Measurements from ENCODE around the gene EPHA1. TPM values are rescaled to one million over a fixed set of nuclear protein-coding genes. Genes with fewer than 3 reads are reported as not detected.

Gene EPHA1
- total and polyA plus RNA-seq, 2 donors (not counting 1 experiment from before 2014, with no cell fraction given) = 0.39 to 0.49 TPM

GRCh38 chr7:143443153-143443552 lies 34.5 kb upstream of the EPHA1 start, which contains the start of gene TAS2R60:
Gene TAS2R60, plus strand, starts transcription at chr7:143443453. Its CDS starts 0 bp downstream, at chr7:143443453.
- no peaks in the 10 kb centered on the region for H4K20me1 ChIP-seq (ENCODE audit: control insufficient read depth, insufficient read depth, low read length, poor library complexity, severe bottlenecking)
- H3K4me3 Mint-ChIP-seq = no peak within 1 kb of the TSS
- H3K27me3 ChIP-seq (replicated peaks in 1 of 4; ENCODE audit: control extremely low read depth in 1 of 4, control insufficient read depth in 3 of 4, insufficient read depth in 4 of 4, low read length in 3 of 4) = peaks cover 0 to 11% (median 6%) of the 10 kb centered on the region in 4 experiments
- POLR2A ChIA-PET = no interaction called here
- ATAC-seq (ENCODE audit: low read depth) (no peak), DNase-seq (no peak)
- no peaks in the 10 kb centered on the region for H3K36me3 ChIP-seq (replicated peaks in 1 of 2; ENCODE audit: control extremely low read depth in 1 of 2, control insufficient read depth in 1 of 2, extremely low read depth in 1 of 2, insufficient read depth in 2 of 2, low read length in 1 of 2)
- 91% methylated on average over 3 of the region's 4 CpGs for WGBS (ENCODE audit: insufficient coverage)
- H3K27ac ChIP-seq (ENCODE audit: low read length in 2 of 2) = no peak within 1 kb of the TSS
- no peaks in the 10 kb centered on the region for H3K9me3 ChIP-seq (ENCODE audit: control extremely low read depth in 1 of 3, control insufficient read depth in 2 of 3, insufficient read depth in 1 of 3, low read length in 2 of 3)
- TF ChIP-seq EZH2 (IDR thresholded peaks at IDR 0.05; ENCODE audit: borderline replicate concordance, insufficient read depth, low read depth, low read length, poor library complexity, severe bottlenecking) (no peak), CTCF (IDR thresholded peaks at IDR 0.05) (no peak)
- H3K9me3 Mint-ChIP-seq (ENCODE audit: insufficient read depth) = no peaks in the 10 kb centered on the region
- H2AFZ ChIP-seq (ENCODE audit: insufficient read depth, low read depth, low read length, poor library complexity, severe bottlenecking) = no peak within 1 kb of the TSS
- no peaks in the 10 kb centered on the region for H3K4me1 Mint-ChIP-seq
- no peak within 1 kb of the TSS for H3K27ac Mint-ChIP-seq
- H3K4me2 ChIP-seq (replicated peaks; ENCODE audit: low read depth, low read length, poor library complexity, severe bottlenecking) = no peak within 1 kb of the TSS
- H3K4me3 ChIP-seq (ENCODE audit: control extremely low read depth in 1 of 5, extremely low read depth in 1 of 5, insufficient read depth in 1 of 5, low read depth in 2 of 5, low read length in 4 of 5) = no peak within 1 kb of the TSS
- H3K79me2 ChIP-seq (ENCODE audit: control insufficient read depth, insufficient read depth, low read length) = no peaks in the 10 kb centered on the region
- no peak within 1 kb of the TSS for H3K9ac ChIP-seq (ENCODE audit: low read length)
- CTCF ChIA-PET = no interaction called here
- peaks cover 12% of the 10 kb centered on the region for H3K27me3 Mint-ChIP-seq
- intact Hi-C loops (cut with micrococcal nuclease) = no loop called here
- no peaks in the 10 kb centered on the region for H3K4me1 ChIP-seq (ENCODE audit: control insufficient read depth in 2 of 2, insufficient read depth in 2 of 2, low read length in 2 of 2)

- Mint-ChIP-seq H3K4me3 (no peak overlapping the region), H3K4me1 (peaks cover 2% of the 10 kb centered on the region), H3K27ac (no peak overlapping the region), H3K9me3 (ENCODE audit: insufficient read depth) (no peaks in the 10 kb centered on the region), H3K27me3 (peaks cover 15% of the 10 kb centered on the region)
- Histone ChIP-seq H3K27ac (ENCODE audit: low read length in 2 of 2) (no peak overlapping the region), H3K36me3 (replicated peaks in 1 of 2; ENCODE audit: control extremely low read depth in 1 of 2, control insufficient read depth in 1 of 2, extremely low read depth in 1 of 2, insufficient read depth in 2 of 2, low read length in 1 of 2) (no peaks in the 10 kb centered on the region), H3K4me1 (ENCODE audit: control insufficient read depth in 2 of 2, insufficient read depth in 2 of 2, low read length in 2 of 2) (no peaks in the 10 kb centered on the region), H3K4me3 (ENCODE audit: control extremely low read depth in 1 of 5, extremely low read depth in 1 of 5, insufficient read depth in 1 of 5, low read depth in 2 of 5, low read length in 4 of 5) (no peak overlapping the region), H3K9ac (ENCODE audit: low read length) (no peak overlapping the region), H3K79me2 (ENCODE audit: control insufficient read depth, insufficient read depth, low read length) (no peaks in the 10 kb centered on the region), H2AFZ (ENCODE audit: insufficient read depth, low read depth, low read length, poor library complexity, severe bottlenecking) (no peak overlapping the region), H4K20me1 (ENCODE audit: control insufficient read depth, insufficient read depth, low read length, poor library complexity, severe bottlenecking) (no peaks in the 10 kb centered on the region), H3K27me3 (replicated peaks in 1 of 4; ENCODE audit: control extremely low read depth in 1 of 4, control insufficient read depth in 3 of 4, insufficient read depth in 4 of 4, low read length in 3 of 4) (peaks cover 0 to 5% (median 2%) of the 10 kb centered on the region in 4 experiments), H3K9me3 (ENCODE audit: control extremely low read depth in 1 of 3, control insufficient read depth in 2 of 3, insufficient read depth in 1 of 3, low read length in 2 of 3) (no peaks in the 10 kb centered on the region), H3K4me2 (replicated peaks; ENCODE audit: low read depth, low read length, poor library complexity, severe bottlenecking) (no peak overlapping the region)
- no peak for TF ChIP-seq CTCF (IDR thresholded peaks at IDR 0.05)
- TF ChIP-seq EZH2 (IDR thresholded peaks at IDR 0.05; ENCODE audit: borderline replicate concordance, insufficient read depth, low read depth, low read length, poor library complexity, severe bottlenecking) = no peak
- ChIA-PET POLR2A (no interaction called here), CTCF (no interaction called here)
- DNase-seq (no peak), ATAC-seq (ENCODE audit: low read depth) (no peak)
- intact Hi-C loops (cut with micrococcal nuclease) = no loop called here
- WGBS (ENCODE audit: insufficient coverage) = no CpG with 5 or more reads among the region's 2 CpGs
Observed at GRCh38 chr7:143439866-143440265, 31.2 kb upstream of the EPHA1 start.
